T-helper 1 cell treated with Interleukin-12 subunit alpha and Interleukin-12 subunit beta and Interleukin-4 antibody, amounts not matched to agents 30 ng/mL and 1 ng/mL, for 36 hours (primary cell): ENCODE data around the gene TCF20. TPM values are rescaled to one million over a fixed set of nuclear protein-coding genes. Genes with fewer than 3 reads are reported as not detected.

Experiments used
- intact Hi-C: fragments of 100-400 bp; cut with micrococcal nuclease; formaldehyde crosslinking; loops from one replicate; pipeline ENCODE4 v1.15.1; 2024
- total RNA-seq: library from RNA; stranded (reverse); gene quantifications from 2 replicates; pipeline ENCODE4 v1.2.3, GENCODE V29; 2022

TCF20 gene
- total RNA-seq, 1 donor from 2014 or later: 84.4 TPM

- intact Hi-C loops: no loop called here
Observed at GRCh38 chr22:42282252-42282942, 11.9 kb upstream of the TCF20 start.

GRCh38 chr22:42281706-42282251 is 11.3 kb upstream of the TCF20 start:
- intact Hi-C loops: no loop called here

- intact Hi-C loops: no loop called here
Observed at GRCh38 chr22:42281284-42281683, 10.8 kb upstream of the TCF20 start.

- intact Hi-C loops: no loop called here
Observed at GRCh38 chr22:42280836-42281235, 10.4 kb upstream of the TCF20 start.

GRCh38 chr22:42280140-42280539 is 9.7 kb upstream of the TCF20 start:
- intact Hi-C loops: no loop called here

- intact Hi-C loops: loop anchor here (2.0 kb wide), 1 partner anchor 157 kb away; no protein-coding TSS in a partner anchor
Observed at GRCh38 chr22:42279425-42280020, 9.1 kb upstream of the TCF20 start.

GRCh38 chr22:42277988-42278776 is 7.7 kb upstream of the TCF20 start:
- intact Hi-C loops: loop anchor here (2.0 kb wide), 1 partner anchor 159 kb away; no protein-coding TSS in a partner anchor

GRCh38 chr22:42277232-42277753 is 6.8 kb upstream of the TCF20 start:
- intact Hi-C loops: no loop called here

GRCh38 chr22:42275970-42276369 is 5.5 kb upstream of the TCF20 start:
- intact Hi-C loops: no loop called here

GRCh38 chr22:42275176-42275575 is 4.7 kb upstream of the TCF20 start:
- intact Hi-C loops: no loop called here

- intact Hi-C loops: loop anchor here (5.0 kb wide), 1 partner anchor 477 kb away; no protein-coding TSS in a partner anchor
Observed at GRCh38 chr22:42273855-42274451, 3.5 kb upstream of the TCF20 start.

- intact Hi-C loops: loop anchor here (5.0 kb wide), 1 partner anchor 475 kb away; no protein-coding TSS in a partner anchor
Observed at GRCh38 chr22:42272431-42272999, 2.1 kb upstream of the TCF20 start.

- intact Hi-C loops: loop anchor here (5.0 kb wide), 1 partner anchor 475 kb away; no protein-coding TSS in a partner anchor
Observed at GRCh38 chr22:42271906-42272305, 1.5 kb upstream of the TCF20 start.

GRCh38 chr22:42271191-42271813 is 849 bp upstream of the TCF20 start:
- intact Hi-C loops: loop anchor here (5.0 kb wide), 1 partner anchor 474 kb away; no protein-coding TSS in a partner anchor

- intact Hi-C loops: loop anchor here (1.0 to 5.0 kb wide), 3 partner anchors 99 to 473 kb away; no protein-coding TSS in a partner anchor
Observed at GRCh38 chr22:42270176-42270509, 310 bp downstream of the TCF20 start.

GRCh38 chr22:42269432-42270175 is 849 bp downstream of the TCF20 start:
- intact Hi-C loops: loop anchor here (1.0 to 5.0 kb wide), 8 partner anchors 67 to 472 kb away; partner anchors contain the start of genes NAGA, NDUFA6 and PHETA2

- intact Hi-C loops: loop anchor here (1.0 to 5.0 kb wide), 5 partner anchors 67 to 197 kb away; partner anchors contain the start of genes NAGA, NDUFA6 and PHETA2
Observed at GRCh38 chr22:42268852-42269410, 1.5 kb downstream of the TCF20 start.

- intact Hi-C loops: loop anchor here (5.0 kb wide), 1 partner anchor 193 kb away; the partner anchor contains the start of genes NAGA and PHETA2
Observed at GRCh38 chr22:42265321-42265720, 5.1 kb downstream of the TCF20 start.

- intact Hi-C loops: loop anchor here (2.0 kb wide), 1 partner anchor 47 kb away; no protein-coding TSS in a partner anchor
Observed at GRCh38 chr22:42263944-42264343, 6.5 kb downstream of the TCF20 start.
